GM19438 (cell line): ENCODE results near the gene NFE2L2.
"Not testable (repeated sequence)": the region's sequence is repeated elsewhere in the genome, so short reads cannot be mapped to it uniquely, and the experiment has no call there.

Source experiments
- ATAC-seq: cut with Tn5 transposase; IDR thresholded peaks from one replicate; pipeline ENCODE4 v1.9.1; 2021; ENCODE audit warnings: low read depth; ENCODE audit not compliant: unreplicated experiment

The NFE2L2 gene

GRCh38 chr2:177281400-177282180, 17.1 kb upstream of the NFE2L2 start:
- ATAC-seq = peak; percentile 62

GRCh38 chr2:177279847-177280246, 15.3 kb upstream of the NFE2L2 start:
- ATAC-seq = no peak

- no peak for ATAC-seq
Observed at GRCh38 chr2:177275743-177276055, 11.2 kb upstream of the NFE2L2 start.

- no peak for ATAC-seq
Observed at GRCh38 chr2:177275040-177275742, 10.7 kb upstream of the NFE2L2 start.

- no peak for ATAC-seq
Observed at GRCh38 chr2:177273408-177273807, 8.9 kb upstream of the NFE2L2 start.

GRCh38 chr2:177272765-177273164, 8.2 kb upstream of the NFE2L2 start:
- ATAC-seq = no peak

GRCh38 chr2:177271981-177272666, 7.6 kb upstream of the NFE2L2 start:
- ATAC-seq = no peak

GRCh38 chr2:177270531-177270930, 6.0 kb upstream of the NFE2L2 start:
- ATAC-seq = no peak

GRCh38 chr2:177268901-177269300, 4.4 kb upstream of the NFE2L2 start:
- no peak for ATAC-seq

- ATAC-seq = no peak
Observed at GRCh38 chr2:177268187-177268871, 3.8 kb upstream of the NFE2L2 start.

GRCh38 chr2:177266955-177267354, 2.4 kb upstream of the NFE2L2 start:
- not testable (repeated sequence) for ATAC-seq

- ATAC-seq = no peak
Observed at GRCh38 chr2:177265824-177266817, 1.6 kb upstream of the NFE2L2 start.

- peak; percentile 14 for ATAC-seq
Observed at GRCh38 chr2:177264209-177264692, 276 bp downstream of the NFE2L2 start.

GRCh38 chr2:177263451-177264208, 897 bp downstream of the NFE2L2 start:
- ATAC-seq = peak; percentile 45

GRCh38 chr2:177262958-177263450, 1.5 kb downstream of the NFE2L2 start:
- ATAC-seq = no peak

GRCh38 chr2:177262092-177262491, 2.4 kb downstream of the NFE2L2 start:
- ATAC-seq = no peak

- no peak for ATAC-seq
Observed at GRCh38 chr2:177261116-177262060, 3.1 kb downstream of the NFE2L2 start.

GRCh38 chr2:177260379-177260778, 4.1 kb downstream of the NFE2L2 start:
- ATAC-seq = no peak
